GM23338 (cell line): ENCODE results near the gene ZNF831. TPM values are rescaled to one million over a fixed set of nuclear protein-coding genes. Genes with fewer than 3 reads are reported as not detected.

ENCODE experiments used
- CREB1 ChIP-seq: fragments of 250-450 bp; sonication (Bioruptor Pico); IDR thresholded peaks from 2 replicates; pipeline ENCODE4 v1.5.0; 2020; ENCODE audit warnings: low read depth, mild to moderate bottlenecking, moderate library complexity
- EZH2 ChIP-seq: fragments of 200-600 bp; sonication (generic); IDR thresholded peaks from one replicate; pipeline ENCODE4 v1.8.0; 2017; ENCODE audit warnings: antibody characterized with exemption, mild to moderate bottlenecking, low read depth; ENCODE audit not compliant: unreplicated experiment
- EZH2phosphoT487 ChIP-seq: fragments of 200-600 bp; sonication (generic); IDR thresholded peaks from one replicate; pipeline ENCODE4 v1.8.1; 2018; ENCODE audit warnings: antibody characterized with exemption; ENCODE audit not compliant: unreplicated experiment
- JUNB ChIP-seq: IDR thresholded peaks from one replicate; pipeline ENCODE4 v1.6.1; 2016; ENCODE audit warnings: antibody characterized with exemption; ENCODE audit not compliant: unreplicated experiment
- NANOG ChIP-seq: IDR thresholded peaks from 2 replicates; pipeline ENCODE4 v1.6.1; 2016; ENCODE audit warnings: antibody characterized with exemption, borderline replicate concordance
- POLR2AphosphoS5 ChIP-seq: IDR thresholded peaks from 2 replicates; pipeline ENCODE4 v1.6.1; 2016; ENCODE audit warnings: antibody characterized with exemption, low read depth
- ZNF114 ChIP-seq: fragments of 250-450 bp; sonication (Bioruptor Pico); IDR thresholded peaks from 2 replicates; pipeline ENCODE4 v1.5.0; 2020; ENCODE audit warnings: mild to moderate bottlenecking, moderate library complexity
- polyA plus RNA-seq: library from polyadenylated mRNA; unstranded; fragments of >200 nt; fragmentation: Nextera tagmentation; extraction: Ambion mirVana; gene quantifications from 2 replicates; pipeline ENCODE4 v1.2.1, GENCODE V29; 2016
- total RNA-seq: library from RNA; depleted of rRNA; stranded (reverse); fragments of >200 nt; shearing (Covaris generic); gene quantifications from 2 replicates; pipeline ENCODE4 v1.2.3, GENCODE V29; 2014
- TF ChIP-seq, protein P1 (sequence below): fragments of 250-450 bp; sonication (Bioruptor Pico); IDR thresholded peaks from 2 replicates; pipeline ENCODE4 v1.5.0; 2020; ENCODE audit warnings: mild to moderate bottlenecking, moderate library complexity
- TF ChIP-seq, protein P2 (sequence below), 2 experiments: fragments of 200-600 bp in 1 of 2; sonication (generic) in 1 of 2; conservative IDR thresholded peaks; 2 replicates each; pipeline versions ENCODE4 v1.5.1 to v1.6.1; 2016 to 2017; ENCODE audit warnings: antibody characterized with exemption in 2 of 2, low read depth in 2 of 2, mild to moderate bottlenecking in 2 of 2, moderate library complexity in 1 of 2
- TF ChIP-seq, protein P3 (sequence below): IDR thresholded peaks from 2 replicates; pipeline ENCODE4 v1.6.1; 2016; ENCODE audit warnings: antibody characterized with exemption

The ZNF831 gene
- total and polyA plus RNA-seq, 2 experiments from 2014 or later: not detected

- TF ChIP-seq, protein P1, sequence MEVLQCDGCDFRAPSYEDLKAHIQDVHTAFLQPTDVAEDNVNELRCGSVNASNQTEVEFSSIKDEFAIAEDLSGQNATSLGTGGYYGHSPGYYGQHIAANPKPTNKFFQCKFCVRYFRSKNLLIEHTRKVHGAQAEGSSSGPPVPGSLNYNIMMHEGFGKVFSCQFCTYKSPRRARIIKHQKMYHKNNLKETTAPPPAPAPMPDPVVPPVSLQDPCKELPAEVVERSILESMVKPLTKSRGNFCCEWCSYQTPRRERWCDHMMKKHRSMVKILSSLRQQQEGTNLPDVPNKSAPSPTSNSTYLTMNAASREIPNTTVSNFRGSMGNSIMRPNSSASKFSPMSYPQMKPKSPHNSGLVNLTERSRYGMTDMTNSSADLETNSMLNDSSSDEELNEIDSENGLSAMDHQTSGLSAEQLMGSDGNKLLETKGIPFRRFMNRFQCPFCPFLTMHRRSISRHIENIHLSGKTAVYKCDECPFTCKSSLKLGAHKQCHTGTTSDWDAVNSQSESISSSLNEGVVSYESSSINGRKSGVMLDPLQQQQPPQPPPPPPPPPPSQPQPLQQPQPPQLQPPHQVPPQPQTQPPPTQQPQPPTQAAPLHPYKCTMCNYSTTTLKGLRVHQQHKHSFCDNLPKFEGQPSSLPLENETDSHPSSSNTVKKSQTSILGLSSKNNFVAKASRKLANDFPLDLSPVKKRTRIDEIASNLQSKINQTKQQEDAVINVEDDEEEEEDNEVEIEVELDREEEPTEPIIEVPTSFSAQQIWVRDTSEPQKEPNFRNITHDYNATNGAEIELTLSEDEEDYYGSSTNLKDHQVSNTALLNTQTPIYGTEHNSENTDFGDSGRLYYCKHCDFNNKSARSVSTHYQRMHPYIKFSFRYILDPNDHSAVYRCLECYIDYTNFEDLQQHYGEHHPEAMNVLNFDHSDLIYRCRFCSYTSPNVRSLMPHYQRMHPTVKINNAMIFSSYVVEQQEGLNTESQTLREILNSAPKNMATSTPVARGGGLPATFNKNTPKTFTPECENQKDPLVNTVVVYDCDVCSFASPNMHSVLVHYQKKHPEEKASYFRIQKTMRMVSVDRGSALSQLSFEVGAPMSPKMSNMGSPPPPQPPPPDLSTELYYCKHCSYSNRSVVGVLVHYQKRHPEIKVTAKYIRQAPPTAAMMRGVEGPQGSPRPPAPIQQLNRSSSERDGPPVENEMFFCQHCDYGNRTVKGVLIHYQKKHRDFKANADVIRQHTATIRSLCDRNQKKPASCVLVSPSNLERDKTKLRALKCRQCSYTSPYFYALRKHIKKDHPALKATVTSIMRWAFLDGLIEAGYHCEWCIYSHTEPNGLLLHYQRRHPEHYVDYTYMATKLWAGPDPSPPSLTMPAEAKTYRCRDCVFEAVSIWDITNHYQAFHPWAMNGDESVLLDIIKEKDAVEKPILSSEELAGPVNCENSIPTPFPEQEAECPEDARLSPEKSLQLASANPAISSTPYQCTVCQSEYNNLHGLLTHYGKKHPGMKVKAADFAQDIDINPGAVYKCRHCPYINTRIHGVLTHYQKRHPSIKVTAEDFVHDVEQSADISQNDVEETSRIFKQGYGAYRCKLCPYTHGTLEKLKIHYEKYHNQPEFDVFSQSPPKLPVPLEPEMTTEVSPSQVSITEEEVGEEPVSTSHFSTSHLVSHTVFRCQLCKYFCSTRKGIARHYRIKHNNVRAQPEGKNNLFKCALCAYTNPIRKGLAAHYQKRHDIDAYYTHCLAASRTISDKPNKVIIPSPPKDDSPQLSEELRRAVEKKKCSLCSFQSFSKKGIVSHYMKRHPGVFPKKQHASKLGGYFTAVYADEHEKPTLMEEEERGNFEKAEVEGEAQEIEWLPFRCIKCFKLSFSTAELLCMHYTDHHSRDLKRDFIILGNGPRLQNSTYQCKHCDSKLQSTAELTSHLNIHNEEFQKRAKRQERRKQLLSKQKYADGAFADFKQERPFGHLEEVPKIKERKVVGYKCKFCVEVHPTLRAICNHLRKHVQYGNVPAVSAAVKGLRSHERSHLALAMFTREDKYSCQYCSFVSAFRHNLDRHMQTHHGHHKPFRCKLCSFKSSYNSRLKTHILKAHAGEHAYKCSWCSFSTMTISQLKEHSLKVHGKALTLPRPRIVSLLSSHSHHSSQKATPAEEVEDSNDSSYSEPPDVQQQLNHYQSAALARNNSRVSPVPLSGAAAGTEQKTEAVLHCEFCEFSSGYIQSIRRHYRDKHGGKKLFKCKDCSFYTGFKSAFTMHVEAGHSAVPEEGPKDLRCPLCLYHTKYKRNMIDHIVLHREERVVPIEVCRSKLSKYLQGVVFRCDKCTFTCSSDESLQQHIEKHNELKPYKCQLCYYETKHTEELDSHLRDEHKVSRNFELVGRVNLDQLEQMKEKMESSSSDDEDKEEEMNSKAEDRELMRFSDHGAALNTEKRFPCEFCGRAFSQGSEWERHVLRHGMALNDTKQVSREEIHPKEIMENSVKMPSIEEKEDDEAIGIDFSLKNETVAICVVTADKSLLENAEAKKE (CRISPR knock-in tag): no peak
- TF ChIP-seq CREB1 (CRISPR knock-in tag) (no peak), NANOG (no peak), POLR2AphosphoS5 (no peak), EZH2 (no peak), ZNF114 (no peak), JUNB (no peak), EZH2phosphoT487 (no peak)
- TF ChIP-seq, protein P2, sequence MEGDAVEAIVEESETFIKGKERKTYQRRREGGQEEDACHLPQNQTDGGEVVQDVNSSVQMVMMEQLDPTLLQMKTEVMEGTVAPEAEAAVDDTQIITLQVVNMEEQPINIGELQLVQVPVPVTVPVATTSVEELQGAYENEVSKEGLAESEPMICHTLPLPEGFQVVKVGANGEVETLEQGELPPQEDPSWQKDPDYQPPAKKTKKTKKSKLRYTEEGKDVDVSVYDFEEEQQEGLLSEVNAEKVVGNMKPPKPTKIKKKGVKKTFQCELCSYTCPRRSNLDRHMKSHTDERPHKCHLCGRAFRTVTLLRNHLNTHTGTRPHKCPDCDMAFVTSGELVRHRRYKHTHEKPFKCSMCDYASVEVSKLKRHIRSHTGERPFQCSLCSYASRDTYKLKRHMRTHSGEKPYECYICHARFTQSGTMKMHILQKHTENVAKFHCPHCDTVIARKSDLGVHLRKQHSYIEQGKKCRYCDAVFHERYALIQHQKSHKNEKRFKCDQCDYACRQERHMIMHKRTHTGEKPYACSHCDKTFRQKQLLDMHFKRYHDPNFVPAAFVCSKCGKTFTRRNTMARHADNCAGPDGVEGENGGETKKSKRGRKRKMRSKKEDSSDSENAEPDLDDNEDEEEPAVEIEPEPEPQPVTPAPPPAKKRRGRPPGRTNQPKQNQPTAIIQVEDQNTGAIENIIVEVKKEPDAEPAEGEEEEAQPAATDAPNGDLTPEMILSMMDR (conservative IDR thresholded peaks at IDR 0.05; ENCODE audit: low read depth in 2 of 2): no peak
- TF ChIP-seq, protein P3, sequence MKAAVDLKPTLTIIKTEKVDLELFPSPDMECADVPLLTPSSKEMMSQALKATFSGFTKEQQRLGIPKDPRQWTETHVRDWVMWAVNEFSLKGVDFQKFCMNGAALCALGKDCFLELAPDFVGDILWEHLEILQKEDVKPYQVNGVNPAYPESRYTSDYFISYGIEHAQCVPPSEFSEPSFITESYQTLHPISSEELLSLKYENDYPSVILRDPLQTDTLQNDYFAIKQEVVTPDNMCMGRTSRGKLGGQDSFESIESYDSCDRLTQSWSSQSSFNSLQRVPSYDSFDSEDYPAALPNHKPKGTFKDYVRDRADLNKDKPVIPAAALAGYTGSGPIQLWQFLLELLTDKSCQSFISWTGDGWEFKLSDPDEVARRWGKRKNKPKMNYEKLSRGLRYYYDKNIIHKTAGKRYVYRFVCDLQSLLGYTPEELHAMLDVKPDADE: no peak
These were observed 3.9 kb upstream of the ZNF831 start (continued) for GRCh38 chr20:59159493-59160376.
